Body of pancreas (tissue), 4 donors: ENCODE measurements around the gene NXF3.

ENCODE experiments used
- CTCF ChIP-seq, 7 experiments: fragments of 450-650 bp in 4 of 7; fragments of 200-600 bp in 3 of 7; sonication (generic) in 3 of 7; IDR thresholded peaks; one replicate each; pipeline ENCODE4 v1.5.1; 2016 to 2019; ENCODE audit warnings: antibody characterized with exemption in 7 of 7
- POLR2A ChIP-seq, 3 donors: fragments of 450-650 bp; IDR thresholded peaks; one replicate each; pipeline ENCODE4 v1.6.1; 2016; ENCODE audit warnings: antibody characterized with exemption in 3 of 3, mild to moderate bottlenecking in 2 of 3

DNA sequence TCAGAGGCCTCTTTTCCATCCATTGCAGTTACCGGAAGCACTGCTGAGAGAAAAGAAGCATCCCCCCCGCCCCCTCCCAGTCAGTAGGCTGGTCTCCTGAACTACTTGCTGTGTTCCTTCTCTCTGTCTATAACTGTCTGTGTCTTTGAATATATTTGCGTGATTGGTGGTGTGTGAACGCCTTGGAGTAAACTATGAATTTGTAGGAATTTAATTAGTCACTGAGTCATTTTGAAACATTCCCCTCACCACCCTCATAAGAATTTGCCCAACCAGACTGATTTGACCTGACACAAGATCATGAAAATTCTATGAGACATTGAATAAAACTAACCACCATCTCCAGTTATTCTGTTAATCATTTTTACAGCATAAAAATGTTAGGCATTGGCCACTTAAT is 6.7 kb upstream of the NXF3 start:
- TF ChIP-seq CTCF (IDR thresholded peaks at IDR 0.05) (no peak), POLR2A (IDR thresholded peaks at IDR 0.05) (no peak)
